Neural cell (in vitro differentiated cells): ENCODE measurements around the gene RAPGEF4.

ENCODE experiments used
- CTCF ChIP-seq: fragments of 450-650 bp; IDR thresholded peaks from 2 replicates; pipeline ENCODE4 v1.5.1; 2014; ENCODE audit warnings: antibody characterized with exemption, mild to moderate bottlenecking, moderate library complexity; ENCODE audit not compliant: poor library complexity, severe bottlenecking
- EZH2 ChIP-seq: fragments of 200-600, 300-800 bp; shearing (Covaris generic), sonication (generic); IDR thresholded peaks from 2 replicates; pipeline ENCODE4 v1.6.1; 2014; ENCODE audit warnings: antibody characterized with exemption, low read length, borderline replicate concordance, mild to moderate bottlenecking; ENCODE audit not compliant: insufficient read depth, poor library complexity, severe bottlenecking
- MXI1 ChIP-seq: fragments of 450-650 bp; conservative IDR thresholded peaks from 2 replicates; pipeline ENCODE4 v1.6.1; 2014; ENCODE audit warnings: antibody characterized with exemption, mild to moderate bottlenecking; ENCODE audit not compliant: poor library complexity, severe bottlenecking

GRCh38 chr2:173094731-173095130, 359.1 kb downstream of the RAPGEF4 start:
- TF ChIP-seq CTCF, result no peak
- TF ChIP-seq EZH2, result no peak
- TF ChIP-seq MXI1, result no peak
